CD14-positive monocyte (primary cell): ENCODE results near the gene HSP90AA1. TPM values are rescaled to one million over a fixed set of nuclear protein-coding genes. Genes with fewer than 3 reads are reported as not detected.

Experiments
- DNase-seq, 3 donors: peaks; one replicate each; pipeline ENCODE4 v3.0.0-alpha.2; 2011 to 2022
- H2AFZ ChIP-seq: 2 replicates; pipeline ENCODE4 v1.6.0; 2012; ENCODE audit warnings: mild to moderate bottlenecking, low read depth, low read length, inconsistent platforms; ENCODE audit not compliant: insufficient read depth, poor library complexity, severe bottlenecking
- H3K27ac ChIP-seq, 2 donors: 1 replicate in 1 of 2; 2 replicates in 1 of 2; pipeline ENCODE4 v1.5.1; 2012 to 2013; ENCODE audit warnings: low read length in 2 of 2, control low read depth in 1 of 2, inconsistent platforms in 1 of 2, low read depth in 1 of 2, mild to moderate bottlenecking in 1 of 2
- H3K27me3 ChIP-seq, 2 donors: one replicate each; pipeline versions ENCODE4 v1.6.0 to v1.6.1; 2011 to 2013; ENCODE audit warnings: low read length in 2 of 2; ENCODE audit not compliant: control insufficient read depth in 2 of 2, insufficient read depth in 2 of 2
- H3K36me3 ChIP-seq, 2 donors: replicated peaks in 1 of 2; 1 replicate in 1 of 2; 2 replicates in 1 of 2; pipeline versions ENCODE4 v1.5.1 to v1.6.1; 2012 to 2013; ENCODE audit warnings: low read length in 2 of 2, control low read depth in 1 of 2, inconsistent platforms in 1 of 2, mild to moderate bottlenecking in 1 of 2; ENCODE audit not compliant: insufficient read depth in 2 of 2, control insufficient read depth in 1 of 2
- H3K4me1 ChIP-seq, 2 donors: 1 replicate in 1 of 2; 2 replicates in 1 of 2; pipeline versions ENCODE4 v1.5.1 to v1.6.1; 2012 to 2013; ENCODE audit warnings: low read length in 2 of 2, control low read depth in 1 of 2, inconsistent platforms in 1 of 2, mild to moderate bottlenecking in 1 of 2, moderate library complexity in 1 of 2; ENCODE audit not compliant: insufficient read depth in 2 of 2, control insufficient read depth in 1 of 2
- H3K4me2 ChIP-seq: replicated peaks from 2 replicates; pipeline ENCODE3; 2012; ENCODE audit warnings: low read length, moderate library complexity, mild to moderate bottlenecking; ENCODE audit not compliant: poor library complexity, severe bottlenecking; ENCODE audit errors: extremely low read depth
- H3K4me3 ChIP-seq, 3 experiments: fragments of 200-600 bp in 1 of 3; sonication (generic) in 1 of 3; replicated peaks in 1 of 3; 1 replicate in 2 of 3; 2 replicates in 1 of 3; pipeline ENCODE4 v1.5.1; 2011 to 2013; ENCODE audit warnings: low read length in 3 of 3, mild to moderate bottlenecking in 3 of 3, control low read depth in 2 of 3, low read depth in 2 of 3, inconsistent platforms in 1 of 3, moderate library complexity in 1 of 3
- H3K79me2 ChIP-seq: 2 replicates; pipeline ENCODE4 v1.6.0; 2012; ENCODE audit warnings: mild to moderate bottlenecking, control low read depth, inconsistent platforms, low read length, moderate library complexity; ENCODE audit not compliant: insufficient read depth
- H3K9ac ChIP-seq: 2 replicates; pipeline ENCODE4 v1.6.0; 2017; ENCODE audit warnings: low read length, mild to moderate bottlenecking; ENCODE audit not compliant: insufficient read depth, poor library complexity, severe bottlenecking
- H3K9me3 ChIP-seq, 2 donors: replicated peaks in 1 of 2; 1 replicate in 1 of 2; 2 replicates in 1 of 2; pipeline versions ENCODE4 v1.5.1 to v1.6.1; 2012 to 2013; ENCODE audit warnings: low read length in 2 of 2, control low read depth in 1 of 2; ENCODE audit not compliant: control insufficient read depth in 1 of 2, insufficient read depth in 1 of 2
- H4K20me1 ChIP-seq: 2 replicates; pipeline ENCODE4 v1.6.0; 2012; ENCODE audit warnings: mild to moderate bottlenecking, low read length, control low read depth, moderate library complexity; ENCODE audit not compliant: insufficient read depth
- H3K27ac Mint-ChIP-seq, 7 donors: one replicate each; pipeline ENCODE4 v1.8.0; 2020; ENCODE audit warnings: mild to moderate bottlenecking in 7 of 7, mixed read lengths in 7 of 7, moderate library complexity in 6 of 7, inconsistent platforms in 2 of 7
- H3K27me3 Mint-ChIP-seq, 3 donors: one replicate each; pipeline ENCODE4 v1.8.0; 2021 to 2022; ENCODE audit warnings: low read depth in 3 of 3, mild to moderate bottlenecking in 3 of 3, mixed read lengths in 3 of 3, moderate library complexity in 3 of 3, inconsistent platforms in 1 of 3
- H3K36me3 Mint-ChIP-seq, 2 donors: one replicate each; pipeline ENCODE4 v1.8.0; 2020; ENCODE audit warnings: mixed read lengths in 2 of 2, inconsistent platforms in 1 of 2, mild to moderate bottlenecking in 1 of 2
- H3K4me1 Mint-ChIP-seq: one replicate; pipeline ENCODE4 v1.8.0; 2020; ENCODE audit warnings: mild to moderate bottlenecking, mixed read lengths
- H3K4me3 Mint-ChIP-seq, 2 donors: one replicate each; pipeline ENCODE4 v1.8.0; 2020; ENCODE audit warnings: mild to moderate bottlenecking in 2 of 2, mixed read lengths in 2 of 2, moderate library complexity in 1 of 2
- H3K9me3 Mint-ChIP-seq, 7 donors: one replicate each; pipeline ENCODE4 v1.8.0; 2020 to 2022; ENCODE audit warnings: mixed read lengths in 7 of 7, mild to moderate bottlenecking in 6 of 7, moderate library complexity in 6 of 7, inconsistent platforms in 2 of 7
- WGBS: methylation state at CpG from one replicate; pipeline ENCODE4 v1.1.5; 2013; ENCODE audit warnings: missing lambda C conversion rate; ENCODE audit not compliant: insufficient coverage; 5-methylcytosine and 5-hydroxymethylcytosine counted together
- intact Hi-C, 2 donors: fragments of 100-400 bp; cut with micrococcal nuclease; formaldehyde crosslinking; loops; one replicate each; pipeline versions ENCODE4 v1.15.0 to v1.15.1; 2023
- polyA plus RNA-seq, 3 donors: library from polyadenylated mRNA; depleted of rRNA in 1 of 3; unstranded in 2 of 3; stranded (reverse) in 1 of 3; fragments of 300-500 nt in 2 of 3; fragments of >200 nt in 1 of 3; fragmentation: Illumina TruSeq in 2 of 3; gene quantifications; 1 replicate in 2 of 3; 2 replicates in 1 of 3; pipeline ENCODE4 v1.2.3, GENCODE V29; 2012 to 2021
- TF ChIP-seq, protein P1 (sequence below): fragments of 200-600 bp; IDR thresholded peaks from one replicate; pipeline ENCODE4 v1.8.0; 2022; ENCODE audit warnings: antibody characterized with exemption, mild to moderate bottlenecking

HSP90AA1 gene
- polyA plus RNA-seq, 3 donors = 149 to 211 (median 180) TPM

DNA sequence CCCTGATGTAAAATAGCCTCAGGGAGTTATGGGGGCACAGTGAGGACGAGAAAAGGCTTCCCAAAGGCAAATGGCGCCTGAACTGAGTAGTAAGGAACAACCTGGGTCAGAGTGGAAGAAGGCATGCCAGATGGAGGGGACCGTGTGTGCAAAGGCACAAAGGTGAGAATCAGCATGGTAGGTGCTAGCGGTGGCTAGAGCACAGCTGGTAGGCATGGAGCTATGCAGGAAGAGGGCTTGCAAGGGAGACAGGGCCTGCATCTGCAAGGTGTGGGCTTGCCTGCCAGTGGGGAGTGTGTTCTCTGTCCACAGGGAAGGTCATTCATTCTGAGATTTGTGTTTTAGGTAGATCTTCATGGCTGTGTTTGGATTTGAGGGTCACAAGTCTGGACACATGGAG is 18.5 kb upstream of the HSP90AA1 start:
- Mint-ChIP-seq H3K27me3 (peaks cover 0 to 1% (median 0%) of the 10 kb centered on the region in 3 donors), H3K4me3 (no peak overlapping the region), H3K27ac (peak overlapping the region; percentile 8 to 89 (median 69)), H3K4me1 (peaks cover 25% of the 10 kb centered on the region), H3K36me3 (no peaks in the 10 kb centered on the region), H3K9me3 (peaks cover 0 to 15% (median 12%) of the 10 kb centered on the region in 7 donors)
- intact Hi-C loops = no loop called here
- no peak overlapping the region for H3K4me3 ChIP-seq
- no peak overlapping the region for H3K9ac ChIP-seq
- H3K4me1 ChIP-seq = peaks cover 27% of the 10 kb centered on the region in 2 donors
- no peak overlapping the region for H3K4me2 ChIP-seq
- no peak for DNase-seq
- no peaks in the 10 kb centered on the region for H3K79me2 ChIP-seq
- TF ChIP-seq, protein P1, sequence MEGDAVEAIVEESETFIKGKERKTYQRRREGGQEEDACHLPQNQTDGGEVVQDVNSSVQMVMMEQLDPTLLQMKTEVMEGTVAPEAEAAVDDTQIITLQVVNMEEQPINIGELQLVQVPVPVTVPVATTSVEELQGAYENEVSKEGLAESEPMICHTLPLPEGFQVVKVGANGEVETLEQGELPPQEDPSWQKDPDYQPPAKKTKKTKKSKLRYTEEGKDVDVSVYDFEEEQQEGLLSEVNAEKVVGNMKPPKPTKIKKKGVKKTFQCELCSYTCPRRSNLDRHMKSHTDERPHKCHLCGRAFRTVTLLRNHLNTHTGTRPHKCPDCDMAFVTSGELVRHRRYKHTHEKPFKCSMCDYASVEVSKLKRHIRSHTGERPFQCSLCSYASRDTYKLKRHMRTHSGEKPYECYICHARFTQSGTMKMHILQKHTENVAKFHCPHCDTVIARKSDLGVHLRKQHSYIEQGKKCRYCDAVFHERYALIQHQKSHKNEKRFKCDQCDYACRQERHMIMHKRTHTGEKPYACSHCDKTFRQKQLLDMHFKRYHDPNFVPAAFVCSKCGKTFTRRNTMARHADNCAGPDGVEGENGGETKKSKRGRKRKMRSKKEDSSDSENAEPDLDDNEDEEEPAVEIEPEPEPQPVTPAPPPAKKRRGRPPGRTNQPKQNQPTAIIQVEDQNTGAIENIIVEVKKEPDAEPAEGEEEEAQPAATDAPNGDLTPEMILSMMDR = no peak
- H3K9me3 ChIP-seq = no peaks in the 10 kb centered on the region
- 93% methylated on average over 4 of the region's 4 CpGs for WGBS
- no peaks in the 10 kb centered on the region for H4K20me1 ChIP-seq
- peak overlapping the region; percentile 10 for H2AFZ ChIP-seq
- H3K36me3 ChIP-seq = no peaks in the 10 kb centered on the region
- no peaks in the 10 kb centered on the region for H3K27me3 ChIP-seq
- H3K27ac ChIP-seq = peak overlapping the region in 1 of 2 donors; percentile 60

- WGBS = 100% methylated on average over 1 of the region's 10 CpGs
- H3K27me3 ChIP-seq = no peaks in the 10 kb centered on the region
- H3K4me2 ChIP-seq = no peak overlapping the region
- H3K9me3 Mint-ChIP-seq = peaks cover 0 to 1% (median 0%) of the 10 kb centered on the region in 7 donors
- H3K4me3 Mint-ChIP-seq = no peak overlapping the region
- H3K4me1 ChIP-seq = peaks cover 27% of the 10 kb centered on the region in 2 donors
- H4K20me1 ChIP-seq = no peaks in the 10 kb centered on the region
- no peaks in the 10 kb centered on the region for H3K36me3 Mint-ChIP-seq
- peaks cover 0 to 1% (median 0%) of the 10 kb centered on the region in 3 donors for H3K27me3 Mint-ChIP-seq
- no peaks in the 10 kb centered on the region for H3K36me3 ChIP-seq
- no peak overlapping the region for H3K9ac ChIP-seq
- peak; percentile 18 to 62 (median 29) for DNase-seq
- TF ChIP-seq, protein P1 = no peak
- H2AFZ ChIP-seq = no peak overlapping the region
- H3K4me3 ChIP-seq = no peak overlapping the region
- H3K4me1 Mint-ChIP-seq = peaks cover 25% of the 10 kb centered on the region
- no peak overlapping the region for H3K27ac ChIP-seq
- intact Hi-C loops = no loop called here
- no peaks in the 10 kb centered on the region for H3K79me2 ChIP-seq
- no peaks in the 10 kb centered on the region for H3K9me3 ChIP-seq
- H3K27ac Mint-ChIP-seq = no peak overlapping the region
These were observed 16.3 kb upstream of the HSP90AA1 start for GRCh38 chr14:102103062-102103695.
